Endothelial cell of umbilical vein (primary cell): ENCODE data around the gene SEMA6C. TPM values are rescaled to one million over a fixed set of nuclear protein-coding genes. Genes with fewer than 3 reads are reported as not detected.

Source experiments
- BruUV-seq: library from RNA; stranded (reverse); fragments of 400-500 nt; replicated peaks from 2 replicates; lab custom pipeline; 2021; lab: Mats Ljungman, UMichigan
- CTCF ChIA-PET: fragments of 300-600, 350-600 bp; sonication (Branson Sonifier 250); formaldehyde crosslinking; loops from one replicate; lab custom pipeline; 2021; ENCODE audit warnings: antibody characterized with exemption, inconsistent platforms; lab: Charles Lee
- POLR2A ChIA-PET: fragments of 300-600, 350-600 bp; sonication (Branson Sonifier 250); formaldehyde crosslinking; loops from one replicate; lab custom pipeline; 2021; ENCODE audit warnings: antibody characterized with exemption, inconsistent platforms; lab: Charles Lee
- DNase-seq: peaks from one replicate; pipeline ENCODE4 v3.0.0-alpha.2; 2011; ENCODE audit warnings: low read depth, low spot score
- FAIRE-seq: peaks from 2 replicates; lab custom pipeline; 2011; peaks lifted over from hg19 to GRCh38; lab: Jason Lieb, UNC
- H2AFZ ChIP-seq: 2 replicates; pipeline ENCODE4 v1.6.0; 2012; ENCODE audit warnings: low read depth, low read length, control low read depth, inconsistent platforms
- H3K27ac ChIP-seq: 2 replicates; pipeline ENCODE4 v1.5.1; 2011; ENCODE audit warnings: low read depth, mild to moderate bottlenecking, control low read depth, low read length, moderate library complexity; ENCODE audit not compliant: insufficient read depth
- H3K27me3 ChIP-seq, 2 experiments: 2 replicates each; pipeline versions ENCODE4 v1.6.0 to v1.6.1; 2011; ENCODE audit warnings: low read length in 2 of 2, mixed read lengths in 1 of 2; ENCODE audit not compliant: control insufficient read depth in 2 of 2, insufficient read depth in 2 of 2
- H3K36me3 ChIP-seq, 2 experiments: 2 replicates in 1 of 2; 3 replicates in 1 of 2; pipeline ENCODE4 v1.5.1; 2011; ENCODE audit warnings: low read length in 2 of 2, mild to moderate bottlenecking in 1 of 2, moderate library complexity in 1 of 2; ENCODE audit not compliant: control insufficient read depth in 2 of 2, insufficient read depth in 2 of 2; ENCODE audit errors: extremely low read depth in 1 of 2
- H3K4me1 ChIP-seq: 3 replicates; pipeline ENCODE4 v1.5.1; 2011; ENCODE audit warnings: mild to moderate bottlenecking, low read length; ENCODE audit not compliant: control insufficient read depth, insufficient read depth; ENCODE audit errors: extremely low read depth
- H3K4me2 ChIP-seq: 2 replicates; pipeline ENCODE4 v1.6.1; 2011; ENCODE audit warnings: low read length, control low read depth, mixed read lengths; ENCODE audit not compliant: insufficient read depth
- H3K4me3 ChIP-seq, 3 experiments: fragments of 200-600 bp in 1 of 3; sonication (generic), shearing (Covaris generic) in 1 of 3; replicated peaks in 1 of 3; 2 replicates each; pipeline ENCODE4 v1.5.1; 2011 to 2016; ENCODE audit warnings: control low read depth in 3 of 3, low read length in 3 of 3, mild to moderate bottlenecking in 2 of 3, inconsistent platforms in 1 of 3, low read depth in 1 of 3, moderate library complexity in 1 of 3; ENCODE audit not compliant: insufficient read depth in 1 of 3
- H3K79me2 ChIP-seq: 2 replicates; pipeline ENCODE4 v1.6.0; 2012; ENCODE audit warnings: low read length, inconsistent platforms; ENCODE audit not compliant: control insufficient read depth, insufficient read depth
- H3K9ac ChIP-seq: replicated peaks from 2 replicates; pipeline ENCODE3; 2011; ENCODE audit warnings: low read length, control low read depth; ENCODE audit not compliant: insufficient read depth; ENCODE audit errors: extremely low read depth
- H3K9me1 ChIP-seq: replicated peaks from 3 replicates; pipeline ENCODE4 v1.6.0; 2011; ENCODE audit warnings: mild to moderate bottlenecking, low read length; ENCODE audit not compliant: control insufficient read depth, insufficient read depth; ENCODE audit errors: extremely low read depth
- H3K9me3 ChIP-seq: replicated peaks from 2 replicates; pipeline ENCODE4 v1.5.1; 2012; ENCODE audit warnings: low read length, inconsistent platforms; ENCODE audit not compliant: control insufficient read depth, insufficient read depth
- H4K20me1 ChIP-seq: replicated peaks from 2 replicates; pipeline ENCODE3; 2011; ENCODE audit warnings: mild to moderate bottlenecking, low read length; ENCODE audit not compliant: control insufficient read depth, insufficient read depth; ENCODE audit errors: extremely low read depth
- EZH2 ChIP-seq: IDR thresholded peaks from 2 replicates; pipeline ENCODE4 v1.6.1; 2012; ENCODE audit warnings: borderline replicate concordance, low read depth, mild to moderate bottlenecking, moderate library complexity, low read length, inconsistent platforms; ENCODE audit not compliant: severe bottlenecking
- FOS ChIP-seq: IDR thresholded peaks from 2 replicates; pipeline ENCODE4 v1.6.1; 2011; ENCODE audit warnings: mild to moderate bottlenecking, low read length, moderate library complexity, borderline replicate concordance; ENCODE audit not compliant: insufficient read depth
- JUN ChIP-seq: IDR thresholded peaks from 2 replicates; pipeline ENCODE4 v1.6.1; 2011; ENCODE audit warnings: borderline replicate concordance, low read depth; ENCODE audit not compliant: insufficient read length, insufficient read depth
- MYC ChIP-seq: IDR thresholded peaks from one replicate; pipeline ENCODE4 v1.6.1; 2011; ENCODE audit warnings: mild to moderate bottlenecking, low read depth, low read length
- POLR2A ChIP-seq: IDR thresholded peaks from 2 replicates; pipeline ENCODE4 v1.6.1; 2012; ENCODE audit warnings: low read depth, mild to moderate bottlenecking, control low read depth, low read length
- POLR2AphosphoS5 ChIP-seq: IDR thresholded peaks from 2 replicates; pipeline ENCODE4 v1.6.1; 2012; ENCODE audit warnings: low read depth, mild to moderate bottlenecking, control low read depth, low read length, moderate library complexity; ENCODE audit not compliant: insufficient read depth
- dilution Hi-C: fragments of 300-500 bp; cut with MboI; formaldehyde crosslinking; loops from one replicate; pipeline ENCODE4 v1.15.0; 2019; ENCODE audit warnings: low sequenced_read_pairs; ENCODE audit not compliant: extremely low pct_ligation_motif_present
- intact Hi-C: fragments of 100-400 bp; cut with micrococcal nuclease; formaldehyde crosslinking; loops from one replicate; pipeline ENCODE4 v1.10.0; 2022
- polyA plus RNA-seq, 4 experiments: library from polyadenylated mRNA; depleted of rRNA in 3 of 4; stranded (reverse) in 3 of 4; unstranded in 1 of 4; fragments of >200 nt; gene quantifications; 2 replicates each; pipeline versions ENCODE4 v1.2.1 to v1.2.3, GENCODE V29; 2011 to 2012; ENCODE audit warnings: missing spikeins in 1 of 4
- total RNA-seq: library from RNA; stranded (reverse); gene quantifications from 2 replicates; pipeline ENCODE4 v1.2.3, GENCODE V29; 2021
- TF ChIP-seq, protein P1 (sequence below): IDR thresholded peaks from 2 replicates; pipeline ENCODE4 v1.6.1; 2011; ENCODE audit not compliant: insufficient read depth, insufficient read length
- TF ChIP-seq, protein P2 (sequence below), 2 donors: IDR thresholded peaks; 1 replicate in 1 of 2; 2 replicates in 1 of 2; pipeline ENCODE4 v1.5.1; 2011; ENCODE audit warnings: low read length in 2 of 2, mild to moderate bottlenecking in 2 of 2, moderate library complexity in 2 of 2, control low read depth in 1 of 2, inconsistent platforms in 1 of 2, low read depth in 1 of 2; ENCODE audit not compliant: insufficient read depth in 1 of 2; ENCODE audit errors: extremely low read depth in 1 of 2

The SEMA6C gene
- total and polyA plus RNA-seq, 2 donors (not counting 3 experiments of a cell fraction or from before 2014, with no cell fraction given), result 53.0 to 71.9 TPM

DNA sequence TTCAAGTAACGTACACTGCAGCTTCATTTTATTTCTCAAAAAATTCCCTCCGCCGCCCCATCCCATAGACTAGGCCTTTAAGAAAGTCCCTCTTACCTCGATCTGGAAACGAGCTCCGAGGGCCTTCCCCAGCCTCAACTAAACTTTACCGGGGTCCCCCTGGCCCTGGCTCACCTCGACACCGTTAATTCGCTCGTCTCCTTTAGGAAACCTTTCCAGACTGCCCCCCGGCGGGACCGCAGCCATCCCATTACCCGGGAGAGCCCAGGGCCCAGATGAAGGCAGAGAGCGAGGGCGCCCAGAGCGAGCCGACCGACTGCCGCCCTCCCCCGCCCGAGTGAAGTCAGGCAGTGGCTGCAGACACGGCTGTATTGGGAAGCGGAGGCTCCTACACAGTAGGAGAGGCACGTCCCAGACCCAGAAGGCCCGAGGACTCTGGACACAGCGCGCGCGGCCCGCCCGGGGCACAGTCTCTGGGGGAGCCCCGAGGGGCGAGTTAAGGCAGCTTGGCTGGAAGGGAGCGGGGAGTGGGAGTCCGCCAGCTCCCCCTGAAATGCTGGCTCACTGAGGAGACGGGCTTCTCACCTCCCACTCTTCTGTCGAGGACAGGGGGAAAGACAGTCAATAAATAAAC is 14.6 kb downstream of the SEMA6C start:
- intact Hi-C loops (no loop called here), dilution Hi-C loops (no loop called here)
- Histone ChIP-seq H2AFZ (peak overlapping the region; percentile 25), H3K9ac (no peak overlapping the region), H3K4me1 (peaks cover 6% of the 10 kb centered on the region), H3K36me3 (peaks cover 0 to 34% of the 10 kb centered on the region in 2 experiments), H3K4me3 (no peak overlapping the region), H3K27ac (no peak overlapping the region), H3K4me2 (peak overlapping the region; percentile 56), H3K79me2 (no peaks in the 10 kb centered on the region), H4K20me1 (no peaks in the 10 kb centered on the region), H3K9me1 (no peaks in the 10 kb centered on the region), H3K27me3 (no peaks in the 10 kb centered on the region), H3K9me3 (no peaks in the 10 kb centered on the region)
- no peak for TF ChIP-seq POLR2AphosphoS5
- TF ChIP-seq EZH2, result no peak
- TF ChIP-seq FOS, result no peak
- TF ChIP-seq POLR2A, result no peak
- TF ChIP-seq MYC, result no peak
- TF ChIP-seq, protein P1, sequence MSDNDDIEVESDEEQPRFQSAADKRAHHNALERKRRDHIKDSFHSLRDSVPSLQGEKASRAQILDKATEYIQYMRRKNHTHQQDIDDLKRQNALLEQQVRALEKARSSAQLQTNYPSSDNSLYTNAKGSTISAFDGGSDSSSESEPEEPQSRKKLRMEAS, result no peak
- TF ChIP-seq, protein P2, sequence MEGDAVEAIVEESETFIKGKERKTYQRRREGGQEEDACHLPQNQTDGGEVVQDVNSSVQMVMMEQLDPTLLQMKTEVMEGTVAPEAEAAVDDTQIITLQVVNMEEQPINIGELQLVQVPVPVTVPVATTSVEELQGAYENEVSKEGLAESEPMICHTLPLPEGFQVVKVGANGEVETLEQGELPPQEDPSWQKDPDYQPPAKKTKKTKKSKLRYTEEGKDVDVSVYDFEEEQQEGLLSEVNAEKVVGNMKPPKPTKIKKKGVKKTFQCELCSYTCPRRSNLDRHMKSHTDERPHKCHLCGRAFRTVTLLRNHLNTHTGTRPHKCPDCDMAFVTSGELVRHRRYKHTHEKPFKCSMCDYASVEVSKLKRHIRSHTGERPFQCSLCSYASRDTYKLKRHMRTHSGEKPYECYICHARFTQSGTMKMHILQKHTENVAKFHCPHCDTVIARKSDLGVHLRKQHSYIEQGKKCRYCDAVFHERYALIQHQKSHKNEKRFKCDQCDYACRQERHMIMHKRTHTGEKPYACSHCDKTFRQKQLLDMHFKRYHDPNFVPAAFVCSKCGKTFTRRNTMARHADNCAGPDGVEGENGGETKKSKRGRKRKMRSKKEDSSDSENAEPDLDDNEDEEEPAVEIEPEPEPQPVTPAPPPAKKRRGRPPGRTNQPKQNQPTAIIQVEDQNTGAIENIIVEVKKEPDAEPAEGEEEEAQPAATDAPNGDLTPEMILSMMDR (IDR thresholded peaks at IDR 0.05; ENCODE audit: extremely low read depth in 1 of 2, insufficient read depth in 1 of 2, low read depth in 1 of 2, low read length in 2 of 2), result no peak
- no peak for TF ChIP-seq JUN
- DNase-seq (no peak), FAIRE-seq (no peak)
- ChIA-PET POLR2A (no interaction called here), CTCF (interaction anchor here (0.7 to 6.6 kb wide), 10 partner anchors 10 to 84 kb away, joined by 3 to 53 read pairs (median 4); partner anchors contain the start of genes C1orf56, GABPB2 and TNFAIP8L2)
- BruUV-seq, result no TSS peak
